RCC 7860 (cell line): ENCODE measurements around the gene TTLL11.
A peak's percentile ranks its signal among the peaks of the same experiment; 100 is the strongest.
"Not testable (repeated sequence)": the region's sequence is repeated elsewhere in the genome, so short reads cannot be mapped to it uniquely, and the experiment has no call there.

Experiments
- DNase-seq: peaks from one replicate; pipeline ENCODE4 v3.0.0-alpha.2; 2015; ENCODE audit warnings: low spot score
- FAIRE-seq: peaks from 2 replicates; lab custom pipeline; 2012; peaks lifted over from hg19 to GRCh38; lab: Jason Lieb, UNC

Gene TTLL11

DNA sequence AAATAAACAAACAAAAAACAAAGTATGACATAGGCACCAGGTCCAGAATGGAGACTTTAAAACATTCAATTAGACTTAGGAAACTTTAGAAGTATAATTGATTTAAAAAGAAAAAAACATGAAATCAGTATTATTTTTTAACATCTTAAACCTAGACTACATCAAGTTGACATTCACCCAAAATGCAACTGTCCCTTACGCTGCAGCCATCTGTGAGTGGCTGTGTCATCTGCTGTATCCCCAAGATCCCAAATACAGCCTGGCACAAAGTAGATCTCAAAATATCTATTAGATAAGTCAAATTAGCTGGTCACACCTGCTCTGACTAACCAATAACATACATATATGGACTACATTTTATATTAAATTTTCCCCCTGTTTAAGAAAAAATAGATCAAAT is 7.8 kb downstream of the TTLL11 start:
- DNase-seq (no peak), FAIRE-seq (no peak)

- no peak for FAIRE-seq
- no peak for DNase-seq
Measured at GRCh38 chr9:122084026-122084675, 9.0 kb downstream of the TTLL11 start.

GRCh38 chr9:122080986-122081385 is 12.1 kb downstream of the TTLL11 start:
- FAIRE-seq (no peak), DNase-seq (no peak)

- DNase-seq, result no peak
- no peak for FAIRE-seq
Measured at GRCh38 chr9:122078557-122078956, 14.6 kb downstream of the TTLL11 start.

DNA sequence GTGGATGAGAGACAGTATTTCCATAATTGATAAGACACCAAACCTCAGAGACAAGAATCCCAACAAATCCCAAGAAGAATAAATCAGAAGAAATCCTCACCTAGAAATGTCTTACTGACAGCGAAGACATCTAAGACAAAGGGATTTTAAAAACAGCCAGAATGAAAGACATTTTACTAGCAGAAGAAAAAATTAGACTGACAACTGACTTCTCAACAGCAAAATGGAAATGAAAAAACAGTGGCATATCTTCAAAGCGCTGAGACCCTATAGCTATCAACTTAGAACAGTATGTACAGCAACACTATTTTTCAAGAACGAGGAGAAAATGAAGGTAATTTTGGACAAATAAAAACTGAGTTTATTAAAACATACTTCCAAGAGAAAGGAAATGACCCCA is 16.3 kb downstream of the TTLL11 start:
- no peak for FAIRE-seq

DNA sequence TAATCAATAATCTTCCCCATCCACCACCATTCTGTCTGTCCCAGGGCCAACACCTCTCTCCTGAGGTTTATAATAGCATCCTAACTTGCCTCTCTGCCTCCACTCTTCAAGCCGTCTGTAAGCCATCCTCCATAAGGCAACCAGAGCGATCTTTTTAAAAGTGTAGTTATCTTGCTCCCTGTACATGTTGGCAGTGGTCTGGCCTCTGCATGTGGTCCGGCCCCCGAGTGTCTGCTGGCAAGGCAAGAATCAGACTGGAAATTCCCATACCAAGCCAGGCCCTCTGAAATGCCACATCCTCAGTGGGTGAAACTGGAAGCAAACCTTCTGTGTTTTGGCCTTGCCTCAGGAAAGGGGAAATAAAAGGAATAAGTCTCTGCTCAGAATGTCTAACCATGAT is 17.0 kb downstream of the TTLL11 start:
- FAIRE-seq (no peak), DNase-seq (no peak)

More for the DNA sequence above, 16.3 kb downstream of the TTLL11 start:
- DNase-seq, result no peak

GRCh38 chr9:122075135-122076030 is 17.7 kb downstream of the TTLL11 start:
- no peak for DNase-seq
- no peak for FAIRE-seq

- FAIRE-seq (no peak), DNase-seq (no peak)
Measured at GRCh38 chr9:122071715-122072114, 21.4 kb downstream of the TTLL11 start.

DNA sequence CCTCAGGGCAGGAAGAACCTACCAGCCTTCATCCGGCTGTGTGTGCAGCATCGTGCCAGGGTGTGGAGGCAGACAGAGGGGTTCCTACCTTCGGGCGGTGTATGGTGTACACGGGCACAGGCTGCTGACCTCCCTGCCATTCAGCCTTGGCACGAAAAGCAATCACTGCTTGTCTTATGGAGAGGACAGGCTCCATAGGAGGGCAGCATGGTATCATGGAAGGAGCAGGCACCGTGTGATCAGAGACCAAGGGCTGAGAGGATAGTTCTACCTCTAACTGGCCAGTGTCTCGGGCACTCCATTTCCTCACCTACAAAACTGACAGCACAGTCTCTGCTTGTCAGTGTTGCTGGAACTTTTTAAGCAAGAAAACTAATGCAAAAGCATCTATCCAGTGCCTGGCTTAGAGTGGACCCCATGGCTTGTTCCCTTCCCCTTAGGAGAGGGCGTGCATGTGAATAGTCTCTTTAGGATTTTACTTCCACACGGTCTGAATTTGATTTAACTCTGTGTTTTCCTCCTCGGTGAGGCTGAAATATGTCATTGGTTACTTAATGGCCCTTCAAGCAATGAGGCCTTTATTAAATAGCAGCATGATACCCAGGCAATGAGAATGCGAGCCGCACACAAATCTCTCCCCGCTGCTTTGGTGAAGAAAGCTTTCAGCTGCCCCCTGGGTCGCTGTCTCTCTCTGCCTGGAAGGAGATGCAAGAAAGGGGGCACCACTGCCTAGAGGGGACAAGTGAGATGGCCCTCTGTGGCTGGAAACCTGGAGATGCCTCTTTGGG is 22.2 kb downstream of the TTLL11 start:
- DNase-seq (no peak), FAIRE-seq (no peak)

DNA sequence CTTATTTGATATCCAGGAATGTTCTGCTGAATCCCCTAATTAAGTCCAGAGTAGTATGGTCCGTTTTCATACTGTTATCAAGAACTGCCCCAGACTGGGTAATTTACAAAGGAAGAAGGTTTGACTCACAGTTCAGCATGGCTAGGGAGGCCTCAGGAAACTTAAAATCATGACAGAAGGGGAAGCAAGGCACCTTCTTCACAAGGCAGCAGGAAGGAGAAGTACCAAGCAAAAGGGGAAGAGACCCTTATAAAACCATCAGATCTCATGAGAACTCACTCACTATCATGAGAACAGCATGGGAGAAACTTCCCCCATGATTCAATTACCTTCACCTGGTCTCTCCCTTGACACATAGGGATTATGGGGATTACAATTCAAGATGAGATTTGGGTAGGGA is 26.4 kb downstream of the TTLL11 start:
- not testable (repeated sequence) for FAIRE-seq, DNase-seq

DNA sequence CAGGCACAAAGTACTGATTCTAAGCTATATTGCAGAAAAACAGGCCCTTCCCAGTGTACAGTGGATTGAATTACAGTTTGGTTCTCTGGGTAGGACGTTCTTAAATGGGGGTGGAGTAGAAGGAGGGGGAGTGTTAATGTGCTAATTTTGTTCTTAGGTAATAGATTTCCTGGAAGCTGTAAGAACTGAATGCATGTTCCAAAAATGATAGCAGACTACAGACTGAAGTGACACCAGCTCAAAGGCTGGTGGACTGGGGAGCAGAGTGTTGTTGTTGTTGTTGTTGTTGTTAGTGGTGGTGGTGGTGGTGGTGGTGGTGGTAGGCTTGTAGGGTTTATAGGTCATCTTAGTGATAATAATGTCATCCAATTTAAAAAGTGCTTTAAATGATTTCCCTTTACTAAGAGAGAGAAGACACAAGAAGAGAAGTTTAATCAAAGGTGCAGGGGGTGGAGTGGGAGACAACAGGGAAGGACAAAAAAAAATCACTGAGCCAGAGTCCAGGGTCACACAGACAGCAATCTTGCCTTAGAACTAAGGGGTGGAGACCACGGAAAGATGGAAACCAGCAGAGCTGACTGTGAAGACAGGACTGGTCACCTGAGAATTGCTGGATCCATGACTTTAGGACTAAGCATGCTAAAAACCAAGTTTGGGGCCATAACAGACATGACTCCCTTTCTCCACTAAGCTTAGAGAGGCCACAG is 27.0 kb downstream of the TTLL11 start:
- DNase-seq (no peak), FAIRE-seq (no peak)

DNA sequence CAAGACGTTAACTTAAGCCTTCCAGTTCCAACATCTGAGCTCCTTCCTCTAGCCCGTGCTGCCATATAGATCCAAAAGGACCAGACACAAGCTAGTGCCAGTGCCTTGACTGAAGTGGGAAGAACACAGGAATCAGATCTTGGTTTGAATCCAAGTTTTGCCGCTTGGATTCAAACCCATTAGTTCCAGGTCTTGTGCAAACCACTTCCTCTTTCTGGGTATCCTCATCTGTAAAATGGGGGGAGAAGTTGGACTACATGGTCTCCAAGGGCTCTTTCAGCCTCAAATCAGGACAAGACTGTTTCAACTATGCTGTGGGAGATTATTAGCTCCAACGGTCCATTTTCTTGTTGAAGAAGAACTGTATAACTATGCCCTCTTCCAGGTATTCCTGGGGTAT is 32.6 kb downstream of the TTLL11 start:
- FAIRE-seq (no peak), DNase-seq (no peak)

GRCh38 chr9:122059955-122060324 is 33.2 kb downstream of the TTLL11 start:
- FAIRE-seq (peak; percentile 64), DNase-seq (peak; percentile 25)

- FAIRE-seq (no peak), DNase-seq (no peak)
Measured at GRCh38 chr9:122059214-122059954, 33.7 kb downstream of the TTLL11 start.

DNA sequence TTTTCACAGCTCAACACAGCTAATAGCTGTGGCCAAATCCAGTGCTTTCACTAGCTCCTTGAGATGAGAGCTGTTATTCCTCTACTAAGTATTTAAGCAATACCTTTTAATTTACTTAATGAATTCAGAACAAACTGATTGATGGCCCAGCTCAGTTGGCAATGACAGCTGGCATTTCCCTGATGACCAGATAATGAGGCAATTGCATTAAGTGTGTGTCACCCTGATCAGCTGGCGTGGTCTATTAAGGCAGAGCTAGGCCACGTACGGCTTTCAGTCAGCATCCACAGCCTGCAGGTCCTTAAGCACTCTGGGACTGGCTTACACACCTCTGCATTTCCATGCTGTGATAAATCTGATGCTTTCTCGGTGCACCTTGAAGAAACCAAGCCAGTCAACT is 34.4 kb downstream of the TTLL11 start:
- DNase-seq (no peak), FAIRE-seq (no peak)

- FAIRE-seq (no peak), DNase-seq (no peak)
Measured at GRCh38 chr9:122058051-122058450, 35.1 kb downstream of the TTLL11 start.

- DNase-seq, result no peak
- FAIRE-seq, result no peak
Measured at GRCh38 chr9:122057211-122057610, 35.9 kb downstream of the TTLL11 start.

- no peak for DNase-seq
- FAIRE-seq, result no peak
Measured at GRCh38 chr9:122056484-122056883, 36.6 kb downstream of the TTLL11 start.

DNA sequence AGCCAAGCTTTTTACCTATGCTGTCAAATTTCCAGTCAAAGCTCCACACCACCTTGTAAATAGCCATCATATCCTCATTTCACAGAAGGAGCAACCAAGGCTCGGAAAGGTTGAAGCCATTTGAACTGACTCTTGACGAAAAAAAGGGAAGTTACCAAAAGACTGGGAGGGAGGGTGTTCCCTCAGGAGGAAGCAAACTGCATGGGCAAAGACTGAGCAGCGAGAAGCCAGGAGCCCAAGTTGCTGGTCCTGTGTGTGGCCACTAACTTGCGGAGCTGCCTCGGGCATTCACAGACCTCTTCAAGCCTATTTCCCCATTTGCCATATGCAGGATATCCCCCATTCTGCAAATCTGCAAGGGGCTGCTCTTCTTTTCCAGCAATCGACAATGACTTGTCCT is 37.4 kb downstream of the TTLL11 start:
- no peak for FAIRE-seq
- no peak for DNase-seq
